HG03139 (cell line): ENCODE results near the gene PIK3IP1.

ENCODE experiments used
- ATAC-seq: cut with Tn5 transposase; IDR thresholded peaks from one replicate; pipeline ENCODE4 v1.9.1; 2021; ENCODE audit not compliant: unreplicated experiment

Gene PIK3IP1

DNA sequence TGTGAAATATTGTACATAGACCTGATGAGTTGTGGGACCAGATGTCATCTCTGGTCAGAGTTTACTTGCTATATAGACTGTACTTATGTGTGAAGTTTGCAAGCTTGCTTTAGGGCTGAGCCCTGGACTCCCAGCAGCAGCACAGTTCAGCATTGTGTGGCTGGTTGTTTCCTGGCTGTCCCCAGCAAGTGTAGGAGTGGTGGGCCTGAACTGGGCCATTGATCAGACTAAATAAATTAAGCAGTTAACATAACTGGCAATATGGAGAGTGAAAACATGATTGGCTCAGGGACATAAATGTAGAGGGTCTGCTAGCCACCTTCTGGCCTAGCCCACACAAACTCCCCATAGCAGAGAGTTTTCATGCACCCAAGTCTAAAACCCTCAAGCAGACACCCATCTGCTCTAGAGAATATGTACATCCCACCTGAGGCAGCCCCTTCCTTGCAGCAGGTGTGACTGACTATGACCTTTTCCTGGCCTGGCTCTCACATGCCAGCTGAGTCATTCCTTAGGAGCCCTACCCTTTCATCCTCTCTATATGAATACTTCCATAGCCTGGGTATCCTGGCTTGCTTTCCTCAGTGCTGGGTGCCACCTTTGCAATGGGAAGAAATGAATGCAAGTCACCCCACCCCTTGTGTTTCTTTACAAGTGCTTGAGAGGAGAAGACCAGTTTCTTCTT, 12.3 kb downstream of the PIK3IP1 start:
- ATAC-seq: no peak

DNA sequence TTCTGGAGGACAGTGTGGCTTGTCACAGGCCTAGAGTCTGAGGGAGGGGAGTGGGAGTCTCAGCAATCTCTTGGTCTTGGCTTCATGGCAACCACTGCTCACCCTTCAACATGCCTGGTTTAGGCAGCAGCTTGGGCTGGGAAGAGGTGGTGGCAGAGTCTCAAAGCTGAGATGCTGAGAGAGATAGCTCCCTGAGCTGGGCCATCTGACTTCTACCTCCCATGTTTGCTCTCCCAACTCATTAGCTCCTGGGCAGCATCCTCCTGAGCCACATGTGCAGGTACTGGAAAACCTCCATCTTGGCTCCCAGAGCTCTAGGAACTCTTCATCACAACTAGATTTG, 13.0 kb downstream of the PIK3IP1 start:
- ATAC-seq: no peak

DNA sequence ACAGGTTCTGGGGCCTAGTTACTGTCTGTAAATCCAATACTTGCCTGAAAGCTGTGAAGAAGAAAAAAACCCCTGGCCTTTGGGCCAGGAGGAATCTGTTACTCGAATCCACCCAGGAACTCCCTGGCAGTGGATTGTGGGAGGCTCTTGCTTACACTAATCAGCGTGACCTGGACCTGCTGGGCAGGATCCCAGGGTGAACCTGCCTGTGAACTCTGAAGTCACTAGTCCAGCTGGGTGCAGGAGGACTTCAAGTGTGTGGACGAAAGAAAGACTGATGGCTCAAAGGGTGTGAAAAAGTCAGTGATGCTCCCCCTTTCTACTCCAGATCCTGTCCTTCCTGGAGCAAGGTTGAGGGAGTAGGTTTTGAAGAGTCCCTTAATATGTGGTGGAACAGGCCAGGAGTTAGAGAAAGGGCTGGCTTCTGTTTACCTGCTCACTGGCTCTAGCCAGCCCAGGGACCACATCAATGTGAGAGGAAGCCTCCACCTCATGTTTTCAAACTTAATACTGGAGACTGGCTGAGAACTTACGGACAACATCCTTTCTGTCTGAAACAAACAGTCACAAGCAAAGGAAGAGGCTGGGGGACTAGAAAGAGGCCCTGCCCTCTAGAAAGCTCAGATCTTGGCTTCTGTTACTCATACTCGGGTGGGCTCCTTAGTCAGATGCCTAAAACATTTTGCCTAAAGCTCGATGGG, 13.5 kb downstream of the PIK3IP1 start:
- ATAC-seq: no peak

GRCh38 chr22:31278151-31278621, 14.1 kb downstream of the PIK3IP1 start:
- ATAC-seq: no peak

DNA sequence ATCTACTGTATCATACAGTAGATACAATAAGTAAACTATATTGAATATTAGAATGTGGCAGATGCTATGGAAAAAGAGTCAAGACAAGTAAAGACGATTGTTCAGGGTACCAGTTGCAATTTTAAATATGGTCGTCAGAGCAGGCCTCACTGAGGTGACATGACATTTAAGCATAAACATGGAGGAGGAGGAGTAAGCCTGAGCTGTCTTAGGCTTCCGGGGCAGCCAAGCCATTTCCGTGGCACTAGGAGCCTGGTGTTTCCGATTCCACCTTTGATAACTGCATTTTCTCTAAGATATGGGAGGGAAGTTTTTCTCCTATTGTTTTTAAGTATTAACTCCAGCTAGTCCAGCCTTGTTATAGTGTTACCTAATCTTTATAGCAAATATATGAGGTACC, 14.5 kb downstream of the PIK3IP1 start:
- ATAC-seq: no peak

DNA sequence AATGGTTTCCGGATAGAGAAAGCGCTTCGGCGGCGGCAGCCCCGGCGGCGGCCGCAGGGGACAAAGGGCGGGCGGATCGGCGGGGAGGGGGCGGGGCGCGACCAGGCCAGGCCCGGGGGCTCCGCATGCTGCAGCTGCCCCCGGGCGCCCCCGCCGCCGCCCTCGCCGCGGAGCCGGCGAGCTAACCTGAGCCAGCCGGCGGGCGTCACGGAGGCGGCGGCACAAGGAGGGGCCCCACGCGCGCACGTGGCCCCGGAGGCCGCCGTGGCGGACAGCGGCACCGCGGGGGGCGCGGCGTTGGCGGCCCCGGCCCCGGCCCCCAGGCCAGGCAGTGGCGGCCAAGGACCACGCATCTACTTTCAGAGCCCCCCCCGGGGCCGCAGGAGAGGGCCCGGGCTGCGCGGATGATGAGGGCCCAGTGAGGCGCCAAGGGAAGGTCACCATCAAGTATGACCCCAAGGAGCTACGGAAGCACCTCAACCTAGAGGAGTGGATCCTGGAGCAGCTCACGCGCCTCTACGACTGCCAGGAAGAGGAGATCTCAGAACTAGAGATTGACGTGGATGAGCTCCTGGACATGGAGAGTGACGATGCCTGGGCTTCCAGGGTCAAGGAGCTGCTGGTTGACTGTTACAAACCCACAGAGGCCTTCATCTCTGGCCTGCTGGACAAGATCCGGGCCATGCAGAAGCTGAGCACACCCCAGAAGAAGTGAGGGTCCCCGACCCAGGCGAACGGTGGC, 15.7 kb downstream of the PIK3IP1 start:
- no peak for ATAC-seq

DNA sequence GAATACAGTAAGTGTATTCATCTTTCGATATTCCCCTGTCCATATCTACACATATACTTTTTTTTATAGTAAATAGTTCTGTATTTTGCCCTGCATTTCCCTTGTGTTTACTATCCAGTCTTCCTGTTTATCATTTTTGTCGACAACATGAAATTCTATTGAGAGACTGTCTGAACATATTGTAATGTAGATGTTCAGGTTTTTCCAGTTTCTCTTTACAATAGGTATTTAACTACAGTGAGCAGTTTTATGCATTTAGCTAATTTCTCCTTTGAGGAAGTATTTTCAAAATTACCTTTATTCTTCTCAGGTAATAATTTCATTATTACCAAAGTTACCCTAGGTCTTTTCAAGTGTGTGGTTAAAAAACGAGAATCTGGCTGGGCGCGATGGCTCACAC, 16.7 kb downstream of the PIK3IP1 start:
- no peak for ATAC-seq

DNA sequence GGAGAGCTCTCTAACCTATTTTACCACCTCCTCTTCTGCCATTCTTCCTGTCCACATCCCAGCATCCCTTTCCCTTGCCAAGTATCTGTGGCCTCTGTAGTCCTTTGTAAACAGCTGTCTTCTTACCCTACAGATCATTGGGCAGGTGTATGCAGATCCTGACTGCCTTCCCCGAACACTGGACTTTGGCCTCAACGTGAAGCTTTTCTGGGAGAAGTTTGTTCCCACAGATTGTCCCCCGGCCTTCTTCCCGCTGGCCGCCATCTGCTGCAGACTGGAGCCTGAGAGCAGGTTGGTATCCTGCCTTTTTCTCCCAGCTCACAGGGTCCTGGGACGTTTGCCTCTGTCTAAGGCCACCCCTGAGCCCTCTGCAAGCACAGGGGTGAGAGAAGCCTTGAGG, 17.3 kb downstream of the PIK3IP1 start:
- no peak for ATAC-seq

- no peak for ATAC-seq
These were observed 18.3 kb downstream of the PIK3IP1 start for GRCh38 chr22:31274017-31274416.

GRCh38 chr22:31272522-31273446, 19.5 kb downstream of the PIK3IP1 start:
- no peak for ATAC-seq

GRCh38 chr22:31271485-31271884, 20.8 kb downstream of the PIK3IP1 start:
- no peak for ATAC-seq

- no peak for ATAC-seq
These were observed 21.3 kb downstream of the PIK3IP1 start for GRCh38 chr22:31271026-31271425.

- ATAC-seq: no peak
These were observed 22.3 kb downstream of the PIK3IP1 start for GRCh38 chr22:31269892-31270579.

- ATAC-seq: no peak
These were observed 24.0 kb downstream of the PIK3IP1 start for GRCh38 chr22:31268281-31268680.

DNA sequence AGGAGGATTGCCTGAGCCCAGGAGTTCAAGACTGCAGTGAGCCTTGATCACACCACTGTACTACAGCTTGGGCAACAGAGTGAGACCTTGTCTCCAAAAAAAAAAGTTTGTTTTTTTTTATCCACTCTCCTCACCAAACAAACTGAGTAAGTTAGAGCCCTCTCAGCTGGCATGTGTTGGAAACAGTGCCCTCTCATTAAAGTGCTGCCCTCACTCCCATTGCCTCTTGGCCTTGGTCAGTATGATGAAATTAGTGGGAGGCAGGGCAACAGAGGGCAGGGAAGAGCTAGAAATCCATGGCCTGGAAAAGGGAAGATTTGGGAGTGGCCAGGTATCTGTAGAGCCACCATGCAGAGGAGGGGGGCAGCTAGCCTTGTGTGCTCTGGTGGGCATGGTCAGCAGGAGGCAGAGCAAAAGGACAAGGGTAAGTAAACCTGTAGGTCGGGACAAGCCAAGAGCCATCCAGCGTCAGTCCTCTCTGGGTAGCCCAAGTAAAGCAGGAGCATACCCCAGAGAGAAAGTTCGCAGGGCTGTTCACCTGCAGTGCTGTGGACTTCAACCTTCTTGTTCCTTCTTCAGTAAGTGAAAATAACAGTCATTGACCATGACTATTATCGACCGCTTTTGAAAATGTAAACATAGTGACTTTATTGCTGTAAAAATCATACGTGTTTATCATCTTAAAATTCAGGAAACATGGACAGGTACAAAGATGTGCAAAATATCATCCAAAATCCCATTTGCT, 28.2 kb downstream of the PIK3IP1 start:
- ATAC-seq: no peak

- no peak for ATAC-seq
These were observed 29.8 kb downstream of the PIK3IP1 start for GRCh38 chr22:31262312-31263133.

GRCh38 chr22:31260474-31260856, 31.8 kb downstream of the PIK3IP1 start:
- no peak for ATAC-seq

- ATAC-seq: no peak
These were observed 32.4 kb downstream of the PIK3IP1 start for GRCh38 chr22:31259798-31260473.
